Measurements from ENCODE around the gene CDH13. TPM values are rescaled to one million over a fixed set of nuclear protein-coding genes. Genes with fewer than 3 reads are reported as not detected.

Gene CDH13
- total RNA-seq, 1 experiment from 2014 or later, result 49.3 TPM

GRCh38 chr16:82995286-82995923, 368.6 kb downstream of the CDH13 start:
- no peak for TF ChIP-seq CTCF (IDR thresholded peaks at IDR 0.05; ENCODE audit: unreplicated experiment)
- no peaks in the 10 kb centered on the region for H3K27me3 Mint-ChIP-seq (ENCODE audit: insufficient read depth, unreplicated experiment)
- H3K4me1 Mint-ChIP-seq (ENCODE audit: insufficient read depth, unreplicated experiment), result no peaks in the 10 kb centered on the region
- CTCF ChIA-PET, result no interaction called here
- no peak overlapping the region for H3K27ac Mint-ChIP-seq (ENCODE audit: low read depth, unreplicated experiment)
- no peak overlapping the region for H3K4me3 Mint-ChIP-seq (ENCODE audit: unreplicated experiment)
- no peaks in the 10 kb centered on the region for H3K9me3 Mint-ChIP-seq (ENCODE audit: unreplicated experiment)
- intact Hi-C loops (cut with micrococcal nuclease), result no loop called here
- POLR2A ChIA-PET, result no interaction called here
- no peak for DNase-seq (ENCODE audit: unreplicated experiment)
- no peaks in the 10 kb centered on the region for H3K36me3 Mint-ChIP-seq (ENCODE audit: insufficient read depth, unreplicated experiment)
- BruUV-seq (replicated peaks), result no TSS peak

- POLR2A ChIA-PET, result no interaction called here
These were observed 369.2 kb downstream of the CDH13 start for GRCh38 chr16:82995924-82996441.

GRCh38 chr16:82996814-82997213, 370.0 kb downstream of the CDH13 start:
- no peak for TF ChIP-seq CTCF (IDR thresholded peaks at IDR 0.05; ENCODE audit: unreplicated experiment)
- H3K36me3 Mint-ChIP-seq (ENCODE audit: insufficient read depth, unreplicated experiment), result no peaks in the 10 kb centered on the region
- H3K27me3 Mint-ChIP-seq (ENCODE audit: insufficient read depth, unreplicated experiment), result no peaks in the 10 kb centered on the region
- H3K27ac Mint-ChIP-seq (ENCODE audit: low read depth, unreplicated experiment), result no peak overlapping the region
- ChIA-PET CTCF (no interaction called here), POLR2A (no interaction called here)
- no peak overlapping the region for H3K4me3 Mint-ChIP-seq (ENCODE audit: unreplicated experiment)
- no peaks in the 10 kb centered on the region for H3K9me3 Mint-ChIP-seq (ENCODE audit: unreplicated experiment)
- H3K4me1 Mint-ChIP-seq (ENCODE audit: insufficient read depth, unreplicated experiment), result no peaks in the 10 kb centered on the region
- no peak for DNase-seq (ENCODE audit: unreplicated experiment)
- intact Hi-C loops (cut with micrococcal nuclease), result no loop called here
- BruUV-seq (replicated peaks), result no TSS peak

More at GRCh38 chr16:82995924-82996441, 369.2 kb downstream of the CDH13 start:
- H3K4me3 Mint-ChIP-seq (ENCODE audit: unreplicated experiment), result no peak overlapping the region
- H3K4me1 Mint-ChIP-seq (ENCODE audit: insufficient read depth, unreplicated experiment), result no peaks in the 10 kb centered on the region
- BruUV-seq (replicated peaks), result no TSS peak
- H3K36me3 Mint-ChIP-seq (ENCODE audit: insufficient read depth, unreplicated experiment), result no peaks in the 10 kb centered on the region
- CTCF ChIA-PET, result no interaction called here
- H3K9me3 Mint-ChIP-seq (ENCODE audit: unreplicated experiment), result no peaks in the 10 kb centered on the region
- no peak for TF ChIP-seq CTCF (IDR thresholded peaks at IDR 0.05; ENCODE audit: unreplicated experiment)
- peak; percentile 78 for DNase-seq (ENCODE audit: unreplicated experiment)
- H3K27ac Mint-ChIP-seq (ENCODE audit: low read depth, unreplicated experiment), result no peak overlapping the region
- H3K27me3 Mint-ChIP-seq (ENCODE audit: insufficient read depth, unreplicated experiment), result no peaks in the 10 kb centered on the region
- intact Hi-C loops (cut with micrococcal nuclease), result no loop called here

- ChIA-PET POLR2A (no interaction called here), CTCF (no interaction called here)
- Mint-ChIP-seq H3K36me3 (ENCODE audit: insufficient read depth, unreplicated experiment) (no peaks in the 10 kb centered on the region), H3K27me3 (ENCODE audit: insufficient read depth, unreplicated experiment) (no peaks in the 10 kb centered on the region), H3K9me3 (ENCODE audit: unreplicated experiment) (no peaks in the 10 kb centered on the region), H3K4me1 (ENCODE audit: insufficient read depth, unreplicated experiment) (no peaks in the 10 kb centered on the region), H3K4me3 (ENCODE audit: unreplicated experiment) (no peak overlapping the region), H3K27ac (ENCODE audit: low read depth, unreplicated experiment) (no peak overlapping the region)
- no TSS peak for BruUV-seq (replicated peaks)
- DNase-seq (ENCODE audit: unreplicated experiment), result no peak
- no peak for TF ChIP-seq CTCF (IDR thresholded peaks at IDR 0.05; ENCODE audit: unreplicated experiment)
- intact Hi-C loops (cut with micrococcal nuclease), result loop anchor here (2.0 kb wide), 1 partner anchor 55 kb away; no protein-coding TSS in a partner anchor
These were observed 372.9 kb downstream of the CDH13 start for GRCh38 chr16:82999711-83000110.

Data from MCF 10A (cell line).